ENCODE results near the gene ADAMTS12.

GRCh38 chr5:33756491-33756890 lies 135.3 kb downstream of the ADAMTS12 start:
- TF ChIP-seq CTCF (IDR thresholded peaks at IDR 0.05) (no peak), POLR2AphosphoS5 (IDR thresholded peaks at IDR 0.05; ENCODE audit: low read depth, low read length) (no peak)
